AG09319 (cell line): Measurements from ENCODE around the gene LY6G6D.

Experiments
- DNase-seq: peaks from one replicate; pipeline ENCODE4 v3.0.0-alpha.2; 2010; ENCODE audit warnings: low read depth; ENCODE audit errors: extremely low read depth
- TF ChIP-seq, protein P1 (sequence below): IDR thresholded peaks from 2 replicates; pipeline ENCODE4 v1.5.1; 2011; ENCODE audit warnings: low read depth, mild to moderate bottlenecking, inconsistent platforms, low read length, moderate library complexity

The LY6G6D gene

DNA sequence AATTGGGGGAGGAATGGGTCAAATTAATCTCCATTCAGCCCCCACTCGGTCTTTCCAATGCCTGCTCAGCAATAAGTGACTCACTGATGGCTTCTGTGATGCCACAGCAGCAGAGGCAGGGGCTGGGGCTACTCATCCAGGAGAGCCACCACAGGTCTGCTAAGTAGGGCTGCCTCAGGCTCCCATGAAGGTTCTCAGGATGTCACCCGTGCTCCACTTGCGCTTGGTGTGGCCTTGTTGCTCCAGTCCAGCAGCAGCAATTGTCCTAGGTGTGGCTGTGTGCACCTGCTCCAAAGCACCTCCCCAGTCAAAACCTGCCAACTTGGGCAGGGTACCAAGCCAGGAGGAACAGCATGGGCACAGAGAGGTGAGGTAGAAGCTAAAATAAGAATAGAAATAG is 7.0 kb downstream of the LY6G6D start:
- TF ChIP-seq, protein P1, sequence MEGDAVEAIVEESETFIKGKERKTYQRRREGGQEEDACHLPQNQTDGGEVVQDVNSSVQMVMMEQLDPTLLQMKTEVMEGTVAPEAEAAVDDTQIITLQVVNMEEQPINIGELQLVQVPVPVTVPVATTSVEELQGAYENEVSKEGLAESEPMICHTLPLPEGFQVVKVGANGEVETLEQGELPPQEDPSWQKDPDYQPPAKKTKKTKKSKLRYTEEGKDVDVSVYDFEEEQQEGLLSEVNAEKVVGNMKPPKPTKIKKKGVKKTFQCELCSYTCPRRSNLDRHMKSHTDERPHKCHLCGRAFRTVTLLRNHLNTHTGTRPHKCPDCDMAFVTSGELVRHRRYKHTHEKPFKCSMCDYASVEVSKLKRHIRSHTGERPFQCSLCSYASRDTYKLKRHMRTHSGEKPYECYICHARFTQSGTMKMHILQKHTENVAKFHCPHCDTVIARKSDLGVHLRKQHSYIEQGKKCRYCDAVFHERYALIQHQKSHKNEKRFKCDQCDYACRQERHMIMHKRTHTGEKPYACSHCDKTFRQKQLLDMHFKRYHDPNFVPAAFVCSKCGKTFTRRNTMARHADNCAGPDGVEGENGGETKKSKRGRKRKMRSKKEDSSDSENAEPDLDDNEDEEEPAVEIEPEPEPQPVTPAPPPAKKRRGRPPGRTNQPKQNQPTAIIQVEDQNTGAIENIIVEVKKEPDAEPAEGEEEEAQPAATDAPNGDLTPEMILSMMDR: no peak
- DNase-seq: no peak

DNA sequence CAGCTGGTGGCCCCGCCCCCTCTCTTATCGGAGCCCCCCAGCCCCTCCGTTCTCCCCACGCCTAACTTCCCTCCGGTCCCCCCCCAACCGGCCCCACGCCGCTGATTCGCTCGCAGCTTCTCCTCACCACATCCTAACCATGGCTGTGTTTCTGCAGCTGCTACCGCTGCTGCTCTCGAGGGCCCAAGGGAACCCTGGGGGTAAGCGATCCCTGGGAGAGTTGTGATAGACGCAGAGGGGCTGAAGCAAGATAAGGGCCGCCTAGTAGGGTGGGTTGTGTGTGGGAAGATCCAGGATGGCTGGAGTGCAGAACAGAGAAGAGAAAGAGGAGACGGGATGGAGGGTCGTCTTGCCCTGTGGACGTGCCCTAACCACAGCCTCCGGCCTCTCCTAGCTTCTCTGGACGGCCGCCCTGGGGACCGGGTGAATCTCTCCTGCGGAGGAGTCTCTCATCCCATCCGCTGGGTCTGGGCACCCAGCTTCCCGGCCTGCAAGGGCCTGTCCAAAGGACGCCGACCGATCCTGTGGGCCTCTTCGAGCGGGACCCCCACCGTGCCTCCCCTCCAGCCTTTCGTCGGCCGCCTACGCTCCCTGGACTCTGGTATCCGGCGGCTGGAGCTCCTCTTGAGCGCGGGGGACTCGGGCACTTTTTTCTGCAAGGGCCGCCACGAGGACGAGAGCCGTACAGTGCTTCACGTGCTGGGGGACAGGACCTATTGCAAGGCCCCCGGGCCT is 8.3 kb downstream of the LY6G6D start, which contains the start of gene MPIG6B:
TSS of gene MPIG6B (plus strand) at position 129 of the 735 bp plus-strand sequence. CDS start at position 140, 11 bp downstream.
- no peak for DNase-seq
- TF ChIP-seq, protein P1: no peak

DNA sequence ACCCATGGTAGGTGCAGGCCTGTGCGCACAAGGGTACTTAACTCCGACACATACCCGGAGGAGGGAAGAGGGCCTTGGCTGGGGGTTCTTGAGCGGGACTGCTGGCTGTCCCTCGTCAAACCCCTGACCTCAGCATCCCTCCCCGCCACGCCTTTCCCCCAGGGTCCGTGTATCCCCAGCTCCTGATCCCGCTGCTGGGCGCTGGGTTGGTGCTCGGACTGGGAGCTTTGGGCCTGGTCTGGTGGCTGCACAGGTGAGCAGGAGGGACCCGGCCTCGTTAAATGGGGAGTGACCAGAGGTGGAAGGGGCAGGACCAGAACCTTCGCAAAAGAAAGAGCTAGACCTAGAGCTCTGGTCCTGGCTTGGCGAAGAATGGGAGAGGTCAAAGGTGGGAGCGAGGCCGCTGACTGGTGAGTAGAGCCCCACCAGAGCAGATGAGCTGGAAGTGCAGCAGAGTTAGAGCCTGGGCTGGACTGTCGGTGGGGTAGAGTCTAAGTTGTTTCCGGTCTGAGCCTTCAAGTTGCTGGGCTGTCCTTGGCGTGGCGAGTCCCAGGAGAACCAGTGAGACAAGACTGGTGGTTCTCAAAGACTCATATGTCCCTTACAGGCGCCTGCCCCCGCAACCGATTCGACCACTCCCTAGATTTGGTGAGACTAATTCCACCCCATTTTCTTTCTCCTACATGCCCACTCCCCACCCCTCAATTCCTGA is 9.0 kb downstream of the LY6G6D start:
- TF ChIP-seq, protein P1: no peak
- no peak for DNase-seq

DNA sequence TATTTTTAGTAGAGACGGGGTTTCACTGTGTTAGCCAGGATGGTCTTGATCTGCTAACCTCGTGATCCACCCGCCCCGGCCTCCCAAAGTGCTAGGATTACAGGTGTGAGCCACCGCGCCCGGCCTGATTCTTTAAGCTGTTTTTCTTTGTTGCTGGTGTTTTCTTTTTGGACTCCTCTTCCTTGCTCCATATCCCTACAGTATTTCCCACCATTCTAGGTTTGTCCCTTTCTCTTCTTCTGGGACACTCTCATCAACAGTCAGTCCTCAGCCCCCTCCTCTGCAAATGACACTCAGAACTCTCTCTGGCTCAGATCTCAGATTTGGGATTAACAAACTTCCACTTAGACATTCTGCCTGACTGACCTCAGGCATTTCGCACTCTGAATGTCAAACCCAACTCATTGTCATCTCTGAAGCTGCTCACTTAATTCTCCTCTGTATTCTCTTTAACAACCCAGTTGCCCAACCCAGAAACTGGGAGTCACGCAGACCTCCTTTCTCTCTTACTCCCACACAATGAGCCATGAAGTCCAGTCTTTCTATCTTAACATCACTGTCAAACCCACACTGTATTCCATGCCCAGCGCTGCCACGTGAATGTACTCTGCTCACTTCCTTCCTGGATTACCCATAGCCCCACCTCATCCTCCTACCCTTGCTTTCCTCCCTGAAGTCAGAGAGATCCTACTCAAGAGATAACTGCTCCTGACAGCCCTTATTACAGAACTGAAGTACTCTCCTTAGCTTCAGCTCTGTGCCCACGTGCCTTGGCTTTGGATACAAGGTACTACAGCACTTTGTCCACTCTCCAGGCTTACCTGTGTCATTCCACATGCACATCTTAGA is 10.6 kb downstream of the LY6G6D start:
- no peak for DNase-seq
- TF ChIP-seq, protein P1: no peak

DNA sequence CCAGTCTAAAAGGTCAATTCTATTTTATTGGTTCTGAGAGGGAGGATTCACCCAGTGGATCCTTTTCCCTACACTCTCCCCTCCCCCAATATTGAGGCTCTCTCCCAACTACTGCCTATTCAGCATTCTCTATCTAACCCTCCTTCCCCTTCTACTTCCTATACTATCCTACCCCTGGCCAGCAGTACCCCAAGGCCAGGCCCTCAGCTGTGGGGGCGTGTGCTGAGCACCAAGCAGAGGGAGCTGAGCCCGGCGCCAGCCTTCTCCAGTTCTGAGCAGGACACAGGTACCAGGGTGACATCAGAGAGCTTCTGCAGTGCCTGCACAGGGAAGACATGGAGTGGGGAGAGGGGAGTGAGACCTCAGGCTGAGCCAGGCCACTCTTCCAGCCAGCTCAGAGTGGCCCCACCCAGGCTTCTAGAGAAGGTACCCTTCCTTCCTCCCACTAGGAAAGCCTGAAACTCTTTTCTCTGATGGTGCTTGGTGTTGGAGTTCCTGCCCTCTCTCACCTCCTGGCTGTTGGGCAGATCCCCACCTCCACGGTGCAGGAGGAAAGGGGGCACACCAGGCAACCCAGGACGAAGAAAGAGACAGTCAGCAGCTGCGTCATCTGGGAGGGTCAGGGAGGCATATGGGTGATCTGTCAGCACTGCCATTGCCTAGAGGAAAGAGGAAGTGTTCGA is 12.0 kb downstream of the LY6G6D start:
- TF ChIP-seq, protein P1: no peak
- no peak for DNase-seq

DNA sequence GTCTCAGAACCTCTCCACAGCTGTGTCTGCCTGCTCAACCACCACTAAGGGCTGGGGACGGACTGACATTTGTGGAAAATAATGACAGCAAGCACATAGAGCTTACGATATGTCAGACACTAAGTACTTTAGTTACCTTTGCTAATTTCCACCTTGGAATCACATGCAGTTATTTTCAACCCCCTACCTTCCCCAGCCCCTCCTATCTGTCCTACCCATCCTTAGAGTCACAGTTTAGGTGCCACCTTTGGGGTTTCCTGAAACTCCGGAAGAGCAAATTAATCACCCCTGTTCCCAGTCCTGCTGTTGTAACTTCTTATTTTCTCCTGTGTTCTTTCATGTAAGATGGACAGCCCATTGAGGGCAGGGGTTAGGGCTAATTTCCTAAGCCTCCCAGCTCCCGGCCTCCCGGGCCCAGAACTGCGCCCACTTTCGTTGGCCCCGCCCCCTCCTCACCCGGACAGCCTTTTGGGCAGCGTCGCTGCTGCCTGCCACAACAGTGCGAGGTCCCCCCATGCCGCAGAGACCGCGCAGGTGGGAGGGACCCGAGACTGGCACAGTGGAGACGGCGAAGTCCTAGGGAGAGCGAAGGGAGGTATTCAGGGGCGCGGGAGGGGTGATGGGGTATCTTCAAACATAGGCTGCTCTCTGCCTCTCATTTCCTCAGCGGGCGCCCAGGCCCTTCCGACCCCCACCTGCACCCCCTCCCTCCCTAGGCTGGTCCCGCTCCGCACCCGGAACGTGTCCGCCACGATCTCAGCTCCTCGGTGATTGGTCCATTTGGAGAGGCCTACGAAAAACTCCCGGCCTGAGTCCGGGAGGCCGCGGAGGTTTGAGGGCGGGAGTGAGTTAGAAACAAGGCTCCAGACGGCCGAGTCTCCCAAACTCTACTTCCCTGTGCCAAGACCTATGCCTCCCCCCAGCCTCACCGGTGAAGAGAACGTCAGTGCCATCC is 12.8 kb downstream of the LY6G6D start:
- DNase-seq: no peak
- TF ChIP-seq, protein P1: no peak
